GM10248 (cell line): Measurements from ENCODE around the gene EML2.

Source experiments
- CTCF ChIA-PET: fragments of 300-600 bp; sonication (Branson Sonifier 250); formaldehyde crosslinking; extraction: SDS; loops from one replicate; lab custom pipeline; 2021; ENCODE audit warnings: antibody characterized with exemption; lab: Yijun Ruan, JAX
- POLR2A ChIA-PET: fragments of 350-650 bp; sonication (Branson Sonifier 250); formaldehyde crosslinking; extraction: SDS; loops from one replicate; lab custom pipeline; 2020; ENCODE audit warnings: antibody characterized with exemption; lab: Yijun Ruan, JAX
- DNase-seq: peaks from one replicate; pipeline ENCODE4 v3.0.0; 2012; ENCODE audit errors: extremely low spot score
- CTCF ChIP-seq: IDR thresholded peaks from 2 replicates; pipeline ENCODE4 v1.5.1; 2012; ENCODE audit warnings: mild to moderate bottlenecking, low read depth; ENCODE audit errors: extremely low read depth, missing control alignments, control extremely low read depth

The EML2 gene

GRCh38 chr19:45655073-45655472, 15.9 kb upstream of the EML2 start:
- ChIA-PET CTCF (interaction anchor here (1.6 to 2.0 kb wide), 2 partner anchors 11 to 13 kb away, joined by 3 to 7 read pairs; no protein-coding TSS in a partner anchor), POLR2A (no interaction called here)
- DNase-seq: no peak
- TF ChIP-seq CTCF: no peak

DNA sequence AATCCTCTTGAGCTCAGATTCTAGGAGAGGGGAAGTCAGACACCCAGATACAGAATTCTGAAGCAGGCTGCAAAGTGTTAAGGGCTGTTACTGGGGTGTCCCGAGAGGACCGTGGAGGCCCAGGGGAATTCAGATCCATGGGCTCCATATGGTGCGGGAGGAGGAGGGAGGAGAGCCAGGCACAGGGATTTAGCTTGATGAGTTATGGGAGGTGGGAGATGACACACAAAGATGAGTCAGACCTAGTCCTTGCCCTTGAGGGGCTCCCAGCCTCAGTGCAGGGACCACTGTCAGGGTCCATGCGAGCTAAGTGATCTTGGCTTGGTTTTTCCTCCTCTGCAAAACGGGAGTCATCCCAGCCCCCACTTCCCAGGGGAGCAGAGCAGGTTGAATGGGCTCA, 14.4 kb upstream of the EML2 start:
- POLR2A ChIA-PET: no interaction called here
- TF ChIP-seq CTCF: no peak

GRCh38 chr19:45650722-45651121, 11.5 kb upstream of the EML2 start:
- no peak for TF ChIP-seq CTCF
- ChIA-PET POLR2A (interaction anchor here (0.7 kb wide), 1 partner anchor 9 kb away, joined by 6 read pairs; no protein-coding TSS in a partner anchor), CTCF (interaction anchor here (1.0 to 1.6 kb wide), 3 partner anchors 8 to 156 kb away, joined by 3 to 7 read pairs (median 5); no protein-coding TSS in a partner anchor)
- DNase-seq: no peak

More for the DNA sequence above, 14.4 kb upstream of the EML2 start:
- DNase-seq: no peak
- CTCF ChIA-PET: interaction anchor here (0.7 to 2.0 kb wide), 4 partner anchors 9 to 39 kb away, joined by 3 to 7 read pairs (median 3); partner anchors contain the start of gene QPCTL

DNA sequence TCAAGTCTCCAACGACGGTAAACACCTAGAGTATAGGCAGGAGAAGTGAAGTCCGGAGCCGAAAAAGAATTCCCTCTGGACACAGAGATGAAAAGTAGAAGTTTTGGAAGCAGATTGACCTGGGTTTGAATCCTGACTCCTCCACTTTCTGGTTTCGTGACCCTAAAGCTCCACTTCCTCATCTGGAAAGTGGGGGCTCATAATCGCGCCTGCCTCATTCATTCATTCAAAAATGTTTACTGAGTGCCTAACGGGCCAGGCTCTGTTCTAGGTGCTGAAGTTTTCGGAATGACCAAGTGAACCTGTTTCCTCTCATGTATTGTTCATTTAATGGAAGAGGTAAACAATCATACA, 7.1 kb upstream of the EML2 start:
- TF ChIP-seq CTCF: no peak
- DNase-seq: no peak
- POLR2A ChIA-PET: interaction anchor here (0.5 to 1.0 kb wide), 2 partner anchors 16 to 25 kb away, joined by 3 to 5 read pairs; no protein-coding TSS in a partner anchor
- CTCF ChIA-PET: interaction anchor here (0.7 to 2.8 kb wide), 12 partner anchors 10 to 207 kb away, joined by 3 to 13 read pairs (median 3); partner anchors contain the start of gene SNRPD2

DNA sequence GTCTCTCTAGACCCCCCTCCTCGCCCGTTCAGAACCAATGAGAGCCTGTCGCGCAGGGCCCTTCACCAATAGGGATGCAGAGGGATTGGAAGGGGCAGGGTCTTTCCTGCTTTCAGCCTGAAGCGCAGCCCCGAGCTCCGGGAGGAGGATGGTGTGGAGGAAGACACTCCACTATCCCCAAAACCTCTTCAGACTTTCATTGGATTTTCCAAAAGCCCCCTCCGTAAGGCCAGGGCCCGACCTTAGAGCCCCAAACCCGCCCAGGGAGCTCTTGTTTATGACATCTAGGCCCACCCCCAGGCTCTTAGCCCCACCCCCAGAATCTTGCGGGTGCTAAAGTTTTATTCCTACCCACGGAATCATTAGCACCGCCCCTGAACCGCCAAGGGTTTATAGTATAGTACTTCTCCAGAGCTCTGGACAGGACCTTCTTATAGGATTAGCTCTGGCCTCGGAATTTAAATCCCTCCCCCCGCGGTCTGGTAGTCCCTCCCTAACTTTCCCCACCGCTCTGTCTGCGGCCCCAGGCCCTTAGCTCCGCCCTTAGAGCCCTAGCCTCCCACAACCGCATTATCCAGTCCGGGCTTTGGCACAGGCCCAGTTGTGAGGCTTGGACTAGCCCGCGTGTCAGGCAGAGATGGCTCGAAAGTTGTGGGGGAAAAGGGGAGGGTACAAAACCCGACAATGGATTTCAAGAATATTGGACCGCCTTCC, 6.6 kb upstream of the EML2 start:
- DNase-seq: peak; percentile 93
- no peak for TF ChIP-seq CTCF
- CTCF ChIA-PET: interaction anchor here (0.7 to 2.8 kb wide), 14 partner anchors 11 to 206 kb away, joined by 3 to 13 read pairs (median 3); partner anchors contain the start of gene SNRPD2
- POLR2A ChIA-PET: interaction anchor here (0.5 to 1.0 kb wide), 5 partner anchors 11 to 178 kb away, joined by 3 to 8 read pairs (median 4); partner anchors contain the start of gene FOSB

GRCh38 chr19:45645068-45645630, 6.0 kb upstream of the EML2 start:
- POLR2A ChIA-PET: interaction anchor here (0.7 to 0.9 kb wide), 2 partner anchors 176 to 177 kb away, joined by 3 to 4 read pairs; partner anchors contain the start of gene FOSB
- CTCF ChIA-PET: interaction anchor here (0.8 to 4.5 kb wide), 12 partner anchors 11 to 206 kb away, joined by 3 to 60 read pairs (median 3); partner anchors contain the start of gene SNRPD2
- no peak for TF ChIP-seq CTCF
- DNase-seq: no peak
